Heart left ventricle (tissue), 16 donors: ENCODE measurements around the gene CWC27. TPM values are rescaled to one million over a fixed set of nuclear protein-coding genes. Genes with fewer than 3 reads are reported as not detected.

Experiments used
- ATAC-seq, 4 donors: fragments of 200-7000 bp; cut with Tn5 transposase; one replicate each; pipeline ENCODE4 v1.9.1; 2020 to 2022; ENCODE audit warnings: moderate library complexity in 4 of 4, mild to moderate bottlenecking in 3 of 4, moderate number of reproducible peaks in 1 of 4
- DNase-seq, 5 donors: peaks; one replicate each; pipeline ENCODE4 v3.0.0-alpha.2; 2020
- H3K27ac ChIP-seq, 12 donors: fragments of 200-600 bp; sonication (generic) in 4 of 12; one replicate each; pipeline versions ENCODE4 v1.5.0 to v1.8.0; 2016 to 2022; ENCODE audit warnings: mild to moderate bottlenecking in 2 of 12
- H3K27me3 ChIP-seq, 9 donors: fragments of 200-600 bp; sonication (generic) in 2 of 9; one replicate each; pipeline versions ENCODE4 v1.5.1 to v1.8.0; 2016 to 2022; ENCODE audit warnings: mild to moderate bottlenecking in 3 of 9
- H3K36me3 ChIP-seq, 9 donors: fragments of 200-600 bp; sonication (generic) in 2 of 9; one replicate each; pipeline versions ENCODE4 v1.5.0 to v1.8.0; 2018 to 2022; ENCODE audit warnings: mild to moderate bottlenecking in 2 of 9
- H3K4me1 ChIP-seq, 12 donors: fragments of 200-600 bp; sonication (generic) in 4 of 12; one replicate each; pipeline versions ENCODE4 v1.5.0 to v1.8.0; 2016 to 2022; ENCODE audit warnings: mild to moderate bottlenecking in 3 of 12
- H3K4me3 ChIP-seq, 12 donors: fragments of 200-600 bp; sonication (generic) in 4 of 12; one replicate each; pipeline versions ENCODE4 v1.5.0 to v1.8.0; 2017 to 2022; ENCODE audit warnings: mild to moderate bottlenecking in 9 of 12, moderate library complexity in 4 of 12
- H3K9me3 ChIP-seq, 12 donors: fragments of 200-600 bp; sonication (generic) in 4 of 12; one replicate each; pipeline versions ENCODE4 v1.5.0 to v1.8.0; 2016 to 2022; ENCODE audit warnings: mild to moderate bottlenecking in 1 of 12
- POLR2A ChIP-seq, 2 donors: fragments of 450-650 bp; IDR thresholded peaks; one replicate each; pipeline ENCODE4 v1.6.1; 2017; ENCODE audit warnings: antibody characterized with exemption in 2 of 2, mild to moderate bottlenecking in 2 of 2, moderate library complexity in 2 of 2
- WGBS, 4 donors: extraction: QIAGEN DNeasy Blood & Tissue Kit in 2 of 4; methylation state at CpG; one replicate each; pipeline versions ENCODE4 v1.1.5 to v1.1.7; 2013 to 2018; 5-methylcytosine and 5-hydroxymethylcytosine counted together
- intact Hi-C, 10 donors: fragments of 100-400 bp; cut with DNase I; formaldehyde crosslinking; loops; one replicate each; pipeline versions ENCODE4 v1.11.1 to v1.14.2; 2022
- polyA plus RNA-seq, 2 donors: library from polyadenylated mRNA; stranded (reverse); fragments of 200-250 nt; gene quantifications; one replicate each; pipeline ENCODE4 v1.2.3, GENCODE V29; 2013
- total RNA-seq, 9 donors: library from RNA; depleted of rRNA in 2 of 9; stranded (reverse); fragments of >200 nt in 2 of 9; fragmentation: NEBNext Ultra II Directional in 3 of 9; extraction: Animal tissue kit (Norgen Biotek cat#: 25700) in 3 of 9; gene quantifications; one replicate each; pipeline versions ENCODE4 v1.1.0 to v1.2.4, GENCODE V29; 2016 to 2023
- TF ChIP-seq, protein P1 (sequence below), 12 donors: fragments of 200-600 bp; sonication (generic) in 4 of 12; IDR thresholded peaks; one replicate each; pipeline versions ENCODE4 v1.5.0 to v1.8.0; 2018 to 2022; ENCODE audit warnings: antibody characterized with exemption in 12 of 12, mild to moderate bottlenecking in 5 of 12
- donor health status: ischemic (EF 13 %, LVEDD 7.1; RV severe dilation, severe dysfunction).
- donor health status: healthy with polysubstance abuse.
- donor health status: DM: no; HTN: yes; CAD: no.
- donor health status: DM: no; HTN: no; CAD: no.
- donor health status: ischemic (EF 25% LVEDD 6.9; RV normal size, moderate dysfunction).
- donor health status: ischemic (EF 25% LVEDD 5.7; RV mildly dilated, moderate dysfunction).
- donor health status: healthy.
- donor health status: DM: yes; HTN: yes; CAD: no.
- donor health status: ischemic (EF 35%, LVEDD 5.7; RV mildly dilated, moderate dysfunction).
- donor health status: nonischemic (EF 11% LVEDD 7.7; RV severe dilation, severe dysfunction).
- donor health status: DM: yes; HTN: yes; CAD: no.
- donor health status: PGD.
- donor health status: ischemic (EF 29% LVEDD 5.4; RV normal size, mild dysfunction).
- donor health status: nonischemic (EF 23%, LVEDD 6.1; RV moderate dilation, normal function).

Gene CWC27
- total and polyA plus RNA-seq, 11 donors = 10.7 to 33.3 (median 23.5) TPM

DNA sequence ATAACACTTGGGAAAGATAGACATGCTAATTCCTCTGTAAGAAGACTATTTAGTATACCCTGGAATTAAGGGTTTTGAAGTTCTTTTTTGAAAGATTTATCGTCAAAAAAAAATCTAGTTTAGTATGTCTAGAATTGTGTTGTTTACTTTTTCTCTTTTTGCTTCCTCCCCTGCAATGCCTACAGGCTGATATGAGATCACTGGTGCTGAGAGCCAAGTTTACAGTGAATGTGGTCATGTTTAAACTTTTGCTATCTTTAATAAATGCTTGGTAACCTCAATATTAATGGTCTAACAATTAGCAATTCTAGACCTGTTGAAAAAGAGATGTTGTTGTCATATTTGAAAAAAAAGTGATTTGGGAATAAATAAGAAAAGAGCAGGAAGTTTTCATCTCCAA is 86.1 kb downstream of the CWC27 start:
- Histone ChIP-seq H3K4me1 (peaks cover 0 to 11% (median 0%) of the 10 kb centered on the region in 12 donors), H3K36me3 (peaks cover 0 to 3% (median 0%) of the 10 kb centered on the region in 9 donors), H3K27ac (no peak overlapping the region), H3K4me3 (no peak overlapping the region), H3K9me3 (no peaks in the 10 kb centered on the region), H3K27me3 (no peaks in the 10 kb centered on the region)
- TF ChIP-seq, protein P1, sequence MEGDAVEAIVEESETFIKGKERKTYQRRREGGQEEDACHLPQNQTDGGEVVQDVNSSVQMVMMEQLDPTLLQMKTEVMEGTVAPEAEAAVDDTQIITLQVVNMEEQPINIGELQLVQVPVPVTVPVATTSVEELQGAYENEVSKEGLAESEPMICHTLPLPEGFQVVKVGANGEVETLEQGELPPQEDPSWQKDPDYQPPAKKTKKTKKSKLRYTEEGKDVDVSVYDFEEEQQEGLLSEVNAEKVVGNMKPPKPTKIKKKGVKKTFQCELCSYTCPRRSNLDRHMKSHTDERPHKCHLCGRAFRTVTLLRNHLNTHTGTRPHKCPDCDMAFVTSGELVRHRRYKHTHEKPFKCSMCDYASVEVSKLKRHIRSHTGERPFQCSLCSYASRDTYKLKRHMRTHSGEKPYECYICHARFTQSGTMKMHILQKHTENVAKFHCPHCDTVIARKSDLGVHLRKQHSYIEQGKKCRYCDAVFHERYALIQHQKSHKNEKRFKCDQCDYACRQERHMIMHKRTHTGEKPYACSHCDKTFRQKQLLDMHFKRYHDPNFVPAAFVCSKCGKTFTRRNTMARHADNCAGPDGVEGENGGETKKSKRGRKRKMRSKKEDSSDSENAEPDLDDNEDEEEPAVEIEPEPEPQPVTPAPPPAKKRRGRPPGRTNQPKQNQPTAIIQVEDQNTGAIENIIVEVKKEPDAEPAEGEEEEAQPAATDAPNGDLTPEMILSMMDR (IDR thresholded peaks at IDR 0.05) = no peak
- no peak for TF ChIP-seq POLR2A (IDR thresholded peaks at IDR 0.05)
- WGBS, 4 donors = 85 to 93% (median 90%) methylated on average over 1 of the region's 1 CpG
- no peak for DNase-seq
- intact Hi-C loops = no loop called here
- no peak for ATAC-seq

GRCh38 chr5:64859881-64860280 is 91.2 kb downstream of the CWC27 start:
- Histone ChIP-seq H3K4me3 (no peak overlapping the region), H3K27me3 (no peaks in the 10 kb centered on the region), H3K36me3 (no peaks in the 10 kb centered on the region), H3K27ac (peak overlapping the region in 5 of 12 donors; percentile 12 to 62 (median 52)), H3K9me3 (no peaks in the 10 kb centered on the region), H3K4me1 (peaks cover 0 to 13% (median 0%) of the 10 kb centered on the region in 12 donors)
- DNase-seq (peak in 1 of 5 donors; percentile 7), ATAC-seq (peak in 2 of 4 donors; percentile 51 to 75)
- intact Hi-C loops = no loop called here
- TF ChIP-seq, protein P1 (IDR thresholded peaks at IDR 0.05) = no peak
- TF ChIP-seq POLR2A (IDR thresholded peaks at IDR 0.05) = no peak

DNA sequence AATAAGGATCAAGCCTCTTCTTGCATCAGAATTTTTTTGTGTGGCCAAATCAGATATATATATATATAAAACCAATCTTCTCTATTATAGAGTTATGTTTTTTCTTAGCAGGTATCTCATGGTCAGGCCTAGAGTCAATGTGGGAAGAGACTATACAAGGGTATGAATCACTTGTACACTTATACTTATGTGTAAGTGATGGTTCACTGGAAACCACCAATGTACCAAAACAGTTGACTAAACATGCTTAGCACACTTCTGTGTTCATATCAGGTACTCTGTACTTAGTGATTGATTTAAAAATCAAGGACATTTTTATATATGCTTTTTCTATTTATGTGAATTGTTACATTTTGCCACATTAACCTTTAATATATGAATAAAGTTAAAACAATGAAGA is 92.6 kb downstream of the CWC27 start:
- no peak for TF ChIP-seq POLR2A (IDR thresholded peaks at IDR 0.05)
- TF ChIP-seq, protein P1 (IDR thresholded peaks at IDR 0.05) = no peak
- intact Hi-C loops = no loop called here
- H3K4me3 ChIP-seq = no peak overlapping the region
- H3K4me1 ChIP-seq = peaks cover 0 to 13% (median 0%) of the 10 kb centered on the region in 12 donors
- no peak overlapping the region for H3K27ac ChIP-seq
- no peaks in the 10 kb centered on the region for H3K27me3 ChIP-seq
- ATAC-seq (no peak), DNase-seq (no peak)
- H3K36me3 ChIP-seq = no peaks in the 10 kb centered on the region
- no peaks in the 10 kb centered on the region for H3K9me3 ChIP-seq

DNA sequence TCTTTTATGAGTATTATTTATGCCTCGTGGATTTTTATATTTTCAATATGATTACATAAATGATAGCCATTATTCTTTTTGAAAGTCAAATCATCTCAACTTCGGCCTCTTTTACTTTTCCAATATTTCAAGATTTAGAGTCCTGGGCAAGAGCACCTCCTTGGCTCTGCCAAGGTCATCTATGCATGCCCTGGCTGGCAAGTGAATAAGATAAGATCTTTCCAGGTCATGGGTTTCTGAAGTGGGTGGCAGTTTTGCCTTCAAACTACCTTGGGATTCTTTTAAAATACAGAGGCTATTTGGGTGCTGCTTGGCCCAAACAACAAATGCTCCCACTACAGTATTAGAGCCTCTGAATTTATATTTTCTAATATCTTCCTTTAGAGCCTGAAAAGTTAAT is 95.4 kb downstream of the CWC27 start:
- intact Hi-C loops = no loop called here
- H3K36me3 ChIP-seq = no peaks in the 10 kb centered on the region
- DNase-seq = no peak
- H3K27ac ChIP-seq = no peak overlapping the region
- H3K9me3 ChIP-seq = no peaks in the 10 kb centered on the region
- H3K4me1 ChIP-seq = peaks cover 0 to 8% (median 1%) of the 10 kb centered on the region in 12 donors
- TF ChIP-seq POLR2A (IDR thresholded peaks at IDR 0.05) = no peak
- TF ChIP-seq, protein P1 (IDR thresholded peaks at IDR 0.05) = no peak
- ATAC-seq = no peak
- 92 to 98% (median 95%) methylated on average over 2 of the region's 2 CpGs for WGBS, 4 donors
- H3K27me3 ChIP-seq = no peaks in the 10 kb centered on the region
- H3K4me3 ChIP-seq = no peak overlapping the region
